Stimulated activated CD8-positive, alpha-beta memory T cell treated with anti-CD3 and anti-CD28 coated beads, Interleukin-7, amount 100 ng/mL, for 48 hours (primary cell): Measurements from ENCODE around the gene TGFBR3.
"Not testable (repeated sequence)": the region's sequence is repeated elsewhere in the genome, so short reads cannot be mapped to it uniquely, and the experiment has no call there.

ENCODE experiments used
- DNase-seq, 2 donors: peaks; one replicate each; pipeline ENCODE4 v3.0.0-alpha.2; 2020; ENCODE audit warnings: low read depth in 1 of 2; ENCODE audit errors: extremely low read depth in 1 of 2

The TGFBR3 gene

DNA sequence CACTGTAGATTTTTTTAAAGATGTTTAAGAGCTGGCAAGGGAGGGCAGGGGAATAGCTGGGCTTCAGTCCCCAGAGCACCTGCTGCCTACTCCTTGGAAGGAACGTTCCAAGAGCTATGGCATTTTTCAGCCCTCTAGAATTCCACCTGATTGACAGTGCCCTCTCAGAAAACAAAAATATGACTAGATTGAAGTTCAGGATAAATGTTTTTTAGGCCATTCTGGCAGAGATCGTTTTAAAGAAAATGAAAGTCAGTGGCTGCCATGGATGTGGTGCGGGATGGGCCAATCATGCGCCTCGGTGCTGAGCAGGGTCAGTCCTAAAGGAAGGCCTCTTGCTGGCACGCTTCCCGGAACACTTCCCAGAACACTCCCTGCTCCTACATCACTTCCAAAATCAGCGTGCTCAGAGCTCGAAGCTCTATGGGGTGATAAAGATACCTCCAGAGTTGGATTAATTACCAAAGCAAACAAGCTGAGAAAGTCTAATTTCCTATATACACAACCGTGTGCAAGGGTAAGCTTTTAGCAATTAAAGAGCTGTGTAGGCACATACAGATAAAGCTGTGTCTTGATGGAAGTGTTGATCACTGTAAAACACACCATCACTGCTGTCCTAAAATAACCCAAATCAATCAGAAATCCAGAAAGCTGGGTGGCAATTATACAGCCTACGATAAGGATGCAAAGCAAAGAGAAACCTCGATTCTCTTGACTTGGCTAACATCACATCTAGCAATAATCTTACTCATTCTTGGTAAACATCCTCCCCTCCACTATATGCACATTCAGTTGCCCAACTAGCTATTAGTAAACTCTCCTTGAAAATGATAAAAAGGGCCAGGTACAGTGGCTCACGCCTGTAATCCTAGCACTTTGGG, 34.6 kb downstream of the TGFBR3 start:
- no peak for DNase-seq

DNA sequence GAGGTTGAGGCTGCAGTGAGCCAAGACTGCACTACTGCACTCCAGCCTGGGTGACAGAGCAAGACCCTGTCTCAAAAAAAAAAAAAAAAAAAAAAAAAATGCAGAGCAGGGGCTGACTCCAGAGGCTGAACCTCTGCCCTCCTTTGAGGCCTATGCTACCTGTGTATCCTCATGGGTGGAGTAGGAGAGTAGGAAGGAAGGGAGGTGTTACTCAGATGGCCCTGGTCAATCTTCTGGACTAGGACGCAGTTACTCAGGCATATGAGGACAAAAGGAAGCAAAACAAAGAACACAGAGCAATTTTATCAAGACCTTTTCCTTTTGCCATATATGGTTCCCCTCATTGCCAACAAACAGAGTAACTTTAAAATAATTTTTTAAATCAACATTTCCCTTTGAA, 35.2 kb downstream of the TGFBR3 start:
- DNase-seq, result no peak

DNA sequence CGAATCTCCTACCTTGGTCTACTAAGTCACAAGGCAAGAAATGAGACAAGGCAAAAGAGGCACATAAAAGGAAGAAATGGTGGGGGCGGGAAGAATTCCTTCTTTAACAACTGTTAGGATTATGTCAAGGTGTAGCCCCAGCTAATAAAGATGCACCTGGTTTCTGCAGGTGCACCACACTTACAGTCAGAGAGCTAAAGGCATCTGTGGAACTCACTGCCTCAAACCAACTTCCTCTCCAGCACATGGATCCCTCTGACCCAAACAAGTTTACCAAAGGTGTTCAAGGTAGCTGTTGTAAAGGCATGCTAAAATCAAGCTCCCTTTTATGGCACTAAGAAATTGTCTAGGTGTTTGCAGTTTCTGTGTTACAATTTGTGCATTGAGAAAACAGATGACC, 38.1 kb downstream of the TGFBR3 start:
- DNase-seq, result no peak

DNA sequence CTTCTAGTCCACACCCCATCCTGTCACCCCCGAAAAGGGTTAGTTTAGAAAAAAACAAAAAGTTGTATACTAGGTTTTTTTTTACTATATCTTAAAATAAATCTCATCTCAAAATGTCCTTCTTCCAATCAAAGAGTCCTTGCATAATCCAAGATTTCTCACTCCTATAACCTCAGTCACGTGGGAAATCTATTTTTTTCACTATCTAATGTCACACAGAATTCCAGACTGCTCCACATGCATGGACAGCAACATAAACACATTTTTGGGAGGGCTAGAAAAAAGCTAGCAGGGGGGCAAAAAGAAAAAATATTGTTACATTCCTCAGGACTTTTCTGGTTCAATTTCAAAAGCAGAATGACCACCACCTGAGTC, 39.3 kb downstream of the TGFBR3 start:
- no peak for DNase-seq

DNA sequence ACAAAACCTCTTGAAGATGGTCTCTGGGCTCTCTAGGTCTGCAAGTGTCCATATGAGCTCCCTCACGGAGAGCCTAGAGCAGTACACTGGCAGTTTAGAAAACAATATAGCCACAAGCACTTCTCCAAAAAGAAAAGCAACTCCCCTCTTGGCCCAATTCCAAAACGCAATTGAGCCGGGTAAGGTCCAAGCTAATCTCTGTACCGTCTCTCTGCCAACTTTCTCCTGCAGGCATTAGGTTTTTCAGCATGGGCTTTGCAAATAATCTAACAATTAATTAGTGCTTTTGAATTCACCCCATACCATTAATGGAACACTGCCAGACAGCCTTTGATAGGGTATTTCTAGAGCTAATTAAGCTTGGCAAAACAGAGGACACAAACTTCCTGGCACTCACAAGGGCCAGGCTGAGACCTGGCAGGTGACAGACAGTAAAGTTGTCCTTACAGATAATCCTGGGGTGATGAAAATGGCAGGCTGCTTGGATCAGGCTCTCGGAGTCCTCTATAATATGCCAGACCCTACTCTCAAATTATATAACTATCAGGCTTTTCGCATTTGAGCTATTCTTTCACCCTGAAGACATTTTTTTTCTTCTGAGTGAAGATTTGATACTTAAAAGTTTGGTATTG, 39.8 kb downstream of the TGFBR3 start:
- DNase-seq, result no peak

DNA sequence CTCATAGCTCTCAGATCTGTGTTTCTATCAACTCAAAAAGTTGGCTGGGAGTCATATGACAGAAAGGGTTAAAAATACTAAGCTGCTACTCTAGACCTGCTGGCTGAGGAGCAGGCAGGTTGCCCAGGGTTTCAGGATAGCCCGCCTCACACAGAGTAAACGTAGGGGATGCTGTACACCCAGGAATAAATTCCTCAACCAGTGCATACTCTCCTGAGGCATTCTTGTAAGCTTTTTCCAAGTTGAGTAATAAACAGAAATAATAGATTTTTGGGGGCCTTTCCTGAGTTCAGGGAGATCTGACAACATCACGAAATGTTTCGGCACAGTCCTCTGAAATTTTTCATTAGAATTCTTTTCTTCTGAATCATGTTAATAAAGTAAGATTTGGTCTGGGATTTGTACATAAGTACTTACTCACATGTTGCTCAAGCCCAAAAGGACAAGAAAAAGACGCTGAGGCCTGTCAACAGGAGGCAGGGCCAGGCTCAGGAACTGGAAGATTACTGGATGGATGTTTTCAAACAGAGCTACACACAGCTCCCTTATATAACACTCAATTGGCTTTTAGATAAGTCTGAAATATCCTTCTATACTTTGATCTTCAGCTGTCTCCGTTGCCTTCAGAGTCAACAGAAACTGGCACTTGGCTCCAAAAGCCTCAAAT, 41.0 kb downstream of the TGFBR3 start:
- no peak for DNase-seq

DNA sequence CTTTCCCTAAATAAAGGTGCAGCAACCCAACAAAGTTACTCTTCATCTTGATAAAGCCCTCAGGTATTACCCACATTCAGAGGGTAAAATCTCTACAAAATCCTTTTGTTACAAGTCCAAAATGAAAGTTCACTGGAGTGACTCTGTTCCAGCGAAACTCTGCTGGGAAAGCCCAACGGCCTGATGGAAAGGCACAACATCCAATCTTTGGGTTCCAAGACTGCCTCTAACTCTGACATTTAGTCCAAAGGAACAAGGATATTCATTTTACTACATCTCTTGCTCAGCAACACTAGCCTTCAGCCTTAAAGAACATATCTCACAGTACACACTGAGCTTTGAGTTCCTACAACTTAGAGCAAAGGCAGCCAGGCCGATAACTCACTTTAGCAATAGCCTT, 42.1 kb downstream of the TGFBR3 start:
- no peak for DNase-seq

DNA sequence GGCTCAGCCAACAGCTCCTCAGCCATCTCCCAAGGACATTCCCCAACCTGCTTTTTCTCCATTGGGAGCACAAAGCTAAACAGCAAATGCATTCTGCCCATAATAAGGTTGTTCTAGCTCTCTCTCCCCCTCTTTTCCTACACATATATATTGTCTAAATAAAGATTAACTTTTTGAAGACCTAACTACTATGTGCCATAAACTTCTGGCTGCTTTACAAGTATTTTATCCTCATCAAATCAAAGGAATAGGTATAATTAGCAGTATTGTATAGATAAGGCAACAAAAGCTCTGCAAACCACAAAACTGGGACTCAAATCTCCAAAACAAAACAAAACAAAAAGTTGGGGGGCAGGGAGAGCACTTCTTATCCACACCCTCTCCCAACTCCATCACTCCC, 43.4 kb downstream of the TGFBR3 start:
- no peak for DNase-seq

DNA sequence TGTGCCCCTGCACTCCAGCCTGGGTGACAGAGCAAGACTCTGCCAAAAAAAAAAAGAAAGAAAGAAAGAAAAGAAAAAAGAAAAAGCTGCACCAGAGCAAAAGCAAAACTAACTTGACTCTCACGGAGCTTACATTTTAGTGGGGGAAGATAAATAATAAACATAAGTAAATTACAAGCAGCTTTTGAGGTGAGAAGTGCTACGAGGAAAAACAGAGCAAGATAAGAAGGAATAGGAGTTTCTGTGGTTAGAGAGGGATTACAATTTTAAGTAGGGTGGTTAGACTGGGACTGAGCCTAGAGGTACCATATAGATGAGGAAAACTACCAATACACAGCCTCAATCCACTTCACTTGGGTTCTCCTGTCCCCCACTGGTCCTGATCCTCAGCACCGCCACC, 43.9 kb downstream of the TGFBR3 start:
- DNase-seq, result no peak

DNA sequence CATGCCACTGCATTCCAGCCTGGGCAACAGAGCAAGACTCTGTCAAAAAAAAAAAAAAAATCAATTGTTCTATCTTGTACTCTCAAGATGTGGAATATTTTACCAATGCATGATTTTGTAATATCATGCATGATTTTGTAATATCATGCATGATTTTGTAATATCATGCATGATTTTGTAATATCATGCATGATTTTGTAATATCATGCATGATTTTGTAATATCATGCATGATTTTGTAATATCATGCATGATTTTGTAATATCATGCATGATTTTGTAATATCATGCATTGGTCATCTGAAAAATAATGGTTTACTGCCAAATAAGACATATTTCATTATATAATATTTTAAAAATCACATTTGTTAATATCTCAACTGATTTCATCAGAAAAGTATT, 45.7 kb downstream of the TGFBR3 start:
- DNase-seq, result not testable (repeated sequence)

DNA sequence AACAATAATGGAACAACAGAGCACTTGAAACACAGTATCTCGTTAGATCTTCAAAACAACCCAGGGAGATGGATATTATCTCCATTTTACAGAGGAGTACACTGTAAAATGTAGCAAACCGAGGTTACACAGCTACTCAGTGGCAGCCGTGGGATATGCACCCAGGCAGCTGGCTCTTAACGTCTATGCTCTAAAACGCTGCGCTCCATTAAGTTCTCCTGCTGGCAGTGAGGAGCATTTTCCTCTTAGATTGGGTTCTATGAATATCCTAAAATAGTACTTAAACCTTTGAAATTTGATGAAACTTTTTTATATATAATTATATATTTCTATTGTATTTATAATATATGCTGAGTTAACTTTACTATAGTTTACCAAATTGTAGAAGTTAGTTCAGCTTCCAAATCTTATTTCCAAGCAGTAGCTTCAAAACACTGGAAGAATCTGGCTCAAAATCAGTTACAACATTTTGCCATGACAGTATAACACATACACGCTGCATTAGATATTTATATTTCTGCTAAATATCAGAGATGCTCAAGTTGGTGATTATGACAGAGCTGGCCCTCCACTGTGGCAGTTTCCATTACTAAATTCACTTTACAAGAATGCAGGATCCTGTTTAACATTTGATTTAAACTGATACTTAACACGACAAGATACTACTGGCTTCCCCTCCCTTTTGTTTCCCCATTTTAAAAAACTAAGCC, 49.5 kb downstream of the TGFBR3 start:
- DNase-seq, result no peak

DNA sequence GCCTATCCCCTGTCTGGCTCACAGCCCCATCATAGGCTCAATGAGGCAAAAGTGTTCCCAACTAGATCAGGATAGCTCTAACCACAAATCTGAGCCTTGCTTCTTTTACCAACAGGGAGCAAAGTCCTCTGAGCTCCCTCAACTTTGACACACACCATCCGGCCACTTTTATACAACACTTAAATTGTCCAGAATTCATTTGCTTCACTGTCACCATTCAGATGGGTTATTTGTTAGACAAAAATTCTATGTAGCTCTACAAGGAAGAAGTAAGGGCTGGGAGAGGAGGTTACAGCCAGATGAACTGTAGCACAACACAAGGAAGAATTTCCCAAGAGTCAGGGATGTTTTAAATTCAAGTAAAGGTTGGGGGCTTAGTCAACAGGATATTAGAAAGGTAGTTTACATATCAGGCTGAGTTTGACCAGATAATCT, 50.8 kb downstream of the TGFBR3 start:
- DNase-seq, result no peak

DNA sequence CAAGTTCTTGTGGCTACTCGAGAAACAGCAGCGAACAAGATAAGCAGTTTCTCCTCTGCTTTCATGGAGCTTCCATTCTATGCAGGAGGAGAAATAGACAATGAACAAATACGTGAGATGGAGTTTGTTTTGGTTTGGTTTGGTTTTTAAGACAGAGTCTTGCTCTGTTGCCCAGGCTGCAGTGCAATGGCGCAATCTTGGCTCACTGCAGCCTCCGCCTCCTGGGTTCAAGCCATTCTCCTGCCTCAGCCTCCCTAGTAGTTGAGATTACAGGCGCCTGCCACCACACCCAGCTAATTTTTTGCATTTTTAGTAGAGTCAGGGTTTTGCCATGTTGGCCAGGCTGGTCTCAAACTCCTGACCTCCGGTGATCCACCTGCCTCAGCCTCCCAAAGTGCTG, 51.4 kb downstream of the TGFBR3 start:
- DNase-seq, result not testable (repeated sequence)

DNA sequence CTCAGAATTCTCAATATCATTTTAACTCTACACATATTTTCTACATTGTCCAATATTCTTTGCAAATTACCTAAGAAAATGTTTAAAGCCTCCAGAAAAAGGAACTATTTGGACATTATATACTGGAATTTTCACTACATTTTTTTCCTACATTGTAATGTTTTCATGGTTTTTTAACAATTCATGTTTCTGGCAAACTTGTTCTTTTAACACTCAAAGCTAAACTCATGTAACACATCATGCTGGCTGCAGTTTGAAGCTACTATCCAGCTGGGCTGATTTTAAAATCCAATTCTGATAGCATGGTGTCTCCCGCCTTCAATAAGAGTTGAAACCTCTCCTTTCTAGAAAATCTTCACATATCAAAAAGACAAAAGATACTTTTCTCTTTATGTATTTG, 52.0 kb downstream of the TGFBR3 start:
- no peak for DNase-seq

DNA sequence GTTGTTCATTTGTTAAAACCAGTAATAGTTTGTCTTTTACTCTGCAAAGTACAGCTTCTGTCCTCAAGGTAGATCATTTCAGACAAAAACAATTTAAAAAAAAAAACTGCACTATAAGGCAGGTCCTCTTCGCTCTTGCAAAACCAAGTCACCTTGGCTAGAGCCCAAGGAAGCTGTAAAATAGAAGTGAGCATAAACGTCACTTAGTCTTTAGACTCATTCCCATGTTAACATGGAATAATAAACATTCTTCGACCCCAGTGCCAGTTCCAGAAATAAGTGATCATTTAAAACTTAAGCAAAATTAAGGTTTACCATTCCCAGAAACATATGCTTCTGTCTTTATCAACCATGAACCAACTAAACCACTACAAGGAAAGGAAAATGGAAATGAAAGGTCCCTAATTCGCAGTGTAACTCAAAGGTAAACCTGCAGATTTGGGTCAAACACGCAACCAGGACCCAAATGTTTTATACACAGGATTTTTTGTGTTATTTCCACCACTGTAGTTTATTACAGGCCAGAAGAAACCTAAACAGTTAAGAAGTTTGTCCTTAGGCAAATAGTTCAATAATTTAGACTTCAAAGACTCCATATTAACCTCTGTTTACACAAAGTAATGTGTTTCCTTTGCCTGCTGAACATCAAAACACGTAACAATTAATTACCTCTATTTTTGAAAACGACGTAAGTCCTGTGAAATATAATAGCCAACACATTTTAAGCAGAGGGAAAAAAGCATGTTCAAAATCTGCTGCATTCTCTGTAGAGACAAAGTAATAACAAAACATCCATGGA, 54.6 kb downstream of the TGFBR3 start:
- DNase-seq, result no peak

DNA sequence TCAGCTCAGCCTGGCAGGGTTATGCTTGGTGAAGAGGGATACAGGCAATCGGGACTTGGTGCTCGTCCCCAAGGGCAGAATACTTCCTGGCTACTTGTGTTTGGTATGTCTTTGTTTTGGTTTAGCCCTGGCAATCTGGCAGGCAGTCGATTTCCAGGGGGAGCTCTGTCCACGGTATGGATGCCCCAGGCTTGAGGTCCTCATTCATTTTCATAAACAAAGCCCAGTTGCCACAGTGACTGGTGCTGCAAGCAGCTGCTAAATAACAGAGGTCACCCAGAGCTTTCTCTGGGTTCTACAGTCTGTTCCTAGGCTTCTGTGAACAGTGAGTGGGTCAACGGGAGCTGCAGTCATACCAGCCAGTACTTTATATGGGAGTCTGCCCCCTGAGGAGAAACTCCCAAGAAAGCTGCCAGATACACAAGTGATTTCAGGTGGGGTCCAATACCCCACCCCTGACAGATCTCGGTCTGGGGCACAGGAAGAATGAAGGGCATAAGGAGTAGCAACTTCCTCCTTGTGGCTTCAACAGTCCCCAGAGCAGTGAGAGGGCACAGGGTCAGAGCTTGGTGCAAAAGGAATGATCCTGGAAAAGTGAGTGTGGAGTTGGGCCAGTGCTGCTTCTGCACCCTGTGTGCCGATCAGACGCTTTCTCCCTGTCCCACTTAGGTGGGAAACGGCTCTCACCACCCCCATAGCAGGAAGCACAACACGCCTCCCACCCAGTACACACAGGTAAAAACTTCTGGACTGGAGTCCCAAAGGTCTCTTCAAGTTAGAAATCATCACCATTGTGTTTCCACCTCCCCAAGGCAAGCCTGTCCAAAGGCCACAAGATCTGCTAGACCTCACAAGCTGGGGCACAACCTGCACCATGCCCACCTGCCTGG, 55.5 kb downstream of the TGFBR3 start:
- DNase-seq, result no peak

DNA sequence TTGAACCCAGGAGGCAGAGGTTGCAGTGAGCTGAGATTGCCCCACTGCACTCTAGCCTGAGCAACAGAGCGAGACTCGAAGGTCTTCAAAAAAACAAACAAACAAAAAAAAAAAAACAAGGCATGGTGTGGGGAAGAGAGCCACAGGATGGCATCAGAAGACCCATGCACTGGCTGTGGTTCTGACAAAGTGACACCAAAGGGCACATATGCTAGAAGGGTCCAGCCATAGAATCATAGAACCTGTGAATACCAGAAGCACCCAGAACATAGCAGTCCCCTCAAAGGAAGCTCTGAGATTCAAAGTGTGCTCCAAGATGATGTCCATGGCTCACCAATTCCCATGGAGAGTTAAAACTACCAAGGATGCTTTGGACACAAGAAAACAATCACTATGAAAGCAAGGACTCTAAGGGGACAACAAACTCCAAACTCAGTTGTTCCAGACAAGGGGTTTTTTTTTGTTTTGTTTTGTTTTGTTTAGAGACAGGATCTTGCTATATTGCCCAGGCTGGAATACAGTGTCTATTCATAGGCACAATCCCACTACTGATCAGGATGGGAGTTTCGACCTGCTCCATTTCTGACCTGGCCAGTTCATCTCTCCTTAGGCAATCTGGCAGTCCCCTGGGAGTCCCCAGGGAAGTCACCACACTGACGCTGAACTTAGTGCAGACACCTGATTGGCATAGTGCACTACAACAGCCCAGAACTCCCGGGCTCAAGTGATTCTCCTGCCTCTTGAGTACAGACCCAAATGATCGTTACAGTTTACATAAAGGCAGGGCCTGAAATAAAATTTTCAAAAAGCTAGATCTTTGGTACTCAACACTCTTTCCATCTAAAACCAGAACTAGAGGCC, 56.4 kb downstream of the TGFBR3 start:
- DNase-seq, result no peak

DNA sequence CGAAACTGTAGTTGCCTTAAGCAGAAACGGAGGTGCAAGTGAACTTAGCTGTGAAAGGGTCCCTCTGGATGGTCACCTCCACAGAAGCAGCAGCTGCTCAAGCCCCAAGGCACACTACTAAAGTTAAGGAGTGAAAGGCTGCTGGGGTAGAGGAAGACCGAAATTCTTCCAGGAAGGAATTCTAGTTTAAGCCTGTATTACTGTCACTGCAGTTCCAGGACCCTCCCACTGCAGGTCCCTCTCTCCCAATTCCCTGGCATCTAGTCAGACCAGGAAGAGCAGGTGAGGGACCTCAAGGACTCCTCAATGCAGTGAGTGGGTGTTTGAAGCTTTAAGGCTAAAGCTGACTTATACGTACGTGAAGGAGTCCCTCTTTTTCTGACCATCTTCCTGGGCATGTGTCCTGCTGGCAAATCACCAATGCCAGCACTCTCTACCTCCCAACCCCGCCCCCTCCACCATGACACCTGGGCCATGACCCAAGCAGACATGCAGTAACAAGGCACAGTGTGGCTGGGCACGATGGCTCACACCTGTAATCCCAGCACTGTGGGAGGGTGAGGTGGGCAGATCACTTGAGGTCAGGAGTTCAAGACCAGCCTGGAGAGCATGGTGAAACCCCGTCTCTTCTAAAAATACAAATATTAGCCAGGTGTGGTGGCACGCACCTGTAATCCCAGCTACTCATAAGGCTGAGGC, 57.2 kb downstream of the TGFBR3 start:
- no peak for DNase-seq
